ENCODE results near the gene TOX2. TPM values are rescaled to one million over a fixed set of nuclear protein-coding genes. Genes with fewer than 3 reads are reported as not detected.

The TOX2 gene
- total RNA-seq, 1 donor from 2014 or later = not detected

- Histone ChIP-seq H3K4me3 (ENCODE audit: low read length in 3 of 3) (no peak overlapping the region), H3K9me3 (ENCODE audit: control insufficient read depth in 3 of 3, low read length in 3 of 3) (no peaks in the 10 kb centered on the region), H3K36me3 (ENCODE audit: control insufficient read depth in 3 of 3, insufficient read depth in 3 of 3, low read length in 3 of 3) (no peaks in the 10 kb centered on the region), H3K27me3 (ENCODE audit: control insufficient read depth in 3 of 3, insufficient read depth in 3 of 3, low read length in 3 of 3) (no peaks in the 10 kb centered on the region), H3K4me1 (ENCODE audit: control insufficient read depth in 3 of 3, insufficient read depth in 3 of 3, low read length in 3 of 3) (no peaks in the 10 kb centered on the region), H3K27ac (ENCODE audit: low read depth, low read length) (no peak overlapping the region), H3K9ac (ENCODE audit: low read depth in 1 of 3, low read length in 3 of 3) (no peak overlapping the region)
Measured at GRCh38 chr20:43983359-43983758, 68.7 kb downstream of the TOX2 start.

- H3K36me3 ChIP-seq (ENCODE audit: control insufficient read depth in 3 of 3, insufficient read depth in 3 of 3, low read length in 3 of 3) = no peaks in the 10 kb centered on the region
- no peak overlapping the region for H3K9ac ChIP-seq (ENCODE audit: low read depth in 1 of 3, low read length in 3 of 3)
- no peak overlapping the region for H3K4me3 ChIP-seq (ENCODE audit: low read length in 3 of 3)
- no peaks in the 10 kb centered on the region for H3K27me3 ChIP-seq (ENCODE audit: control insufficient read depth in 3 of 3, insufficient read depth in 3 of 3, low read length in 3 of 3)
- H3K4me1 ChIP-seq (ENCODE audit: control insufficient read depth in 3 of 3, insufficient read depth in 3 of 3, low read length in 3 of 3) = no peaks in the 10 kb centered on the region
- H3K9me3 ChIP-seq (ENCODE audit: control insufficient read depth in 3 of 3, low read length in 3 of 3) = no peaks in the 10 kb centered on the region
- no peak overlapping the region for H3K27ac ChIP-seq (ENCODE audit: low read depth, low read length)
Measured at GRCh38 chr20:43983904-43984361, 69.3 kb downstream of the TOX2 start.

- Histone ChIP-seq H3K27me3 (ENCODE audit: control insufficient read depth in 3 of 3, insufficient read depth in 3 of 3, low read length in 3 of 3) (no peaks in the 10 kb centered on the region), H3K4me3 (ENCODE audit: low read length in 3 of 3) (no peak overlapping the region), H3K36me3 (ENCODE audit: control insufficient read depth in 3 of 3, insufficient read depth in 3 of 3, low read length in 3 of 3) (no peaks in the 10 kb centered on the region), H3K9me3 (ENCODE audit: control insufficient read depth in 3 of 3, low read length in 3 of 3) (no peaks in the 10 kb centered on the region), H3K4me1 (ENCODE audit: control insufficient read depth in 3 of 3, insufficient read depth in 3 of 3, low read length in 3 of 3) (no peaks in the 10 kb centered on the region), H3K9ac (ENCODE audit: low read depth in 1 of 3, low read length in 3 of 3) (no peak overlapping the region), H3K27ac (ENCODE audit: low read depth, low read length) (no peak overlapping the region)
Measured at GRCh38 chr20:43984587-43984986, 69.9 kb downstream of the TOX2 start.

- Histone ChIP-seq H3K4me1 (ENCODE audit: control insufficient read depth in 3 of 3, insufficient read depth in 3 of 3, low read length in 3 of 3) (no peaks in the 10 kb centered on the region), H3K9me3 (ENCODE audit: control insufficient read depth in 3 of 3, low read length in 3 of 3) (no peaks in the 10 kb centered on the region), H3K27me3 (ENCODE audit: control insufficient read depth in 3 of 3, insufficient read depth in 3 of 3, low read length in 3 of 3) (no peaks in the 10 kb centered on the region), H3K9ac (ENCODE audit: low read depth in 1 of 3, low read length in 3 of 3) (no peak overlapping the region), H3K27ac (ENCODE audit: low read depth, low read length) (no peak overlapping the region), H3K4me3 (ENCODE audit: low read length in 3 of 3) (no peak overlapping the region), H3K36me3 (ENCODE audit: control insufficient read depth in 3 of 3, insufficient read depth in 3 of 3, low read length in 3 of 3) (no peaks in the 10 kb centered on the region)
Measured at GRCh38 chr20:43985121-43985520, 70.5 kb downstream of the TOX2 start.

- Histone ChIP-seq H3K9me3 (ENCODE audit: control insufficient read depth in 3 of 3, low read length in 3 of 3) (no peaks in the 10 kb centered on the region), H3K4me3 (ENCODE audit: low read length in 3 of 3) (no peak overlapping the region), H3K27me3 (ENCODE audit: control insufficient read depth in 3 of 3, insufficient read depth in 3 of 3, low read length in 3 of 3) (no peaks in the 10 kb centered on the region), H3K36me3 (ENCODE audit: control insufficient read depth in 3 of 3, insufficient read depth in 3 of 3, low read length in 3 of 3) (no peaks in the 10 kb centered on the region), H3K9ac (ENCODE audit: low read depth in 1 of 3, low read length in 3 of 3) (no peak overlapping the region), H3K27ac (ENCODE audit: low read depth, low read length) (no peak overlapping the region), H3K4me1 (ENCODE audit: control insufficient read depth in 3 of 3, insufficient read depth in 3 of 3, low read length in 3 of 3) (no peaks in the 10 kb centered on the region)
Measured at GRCh38 chr20:43985608-43986316, 71.1 kb downstream of the TOX2 start.

GRCh38 chr20:43987018-43987417 is 72.4 kb downstream of the TOX2 start:
- no peak overlapping the region for H3K4me3 ChIP-seq (ENCODE audit: low read length in 3 of 3)
- no peak overlapping the region for H3K9ac ChIP-seq (ENCODE audit: low read depth in 1 of 3, low read length in 3 of 3)
- no peaks in the 10 kb centered on the region for H3K4me1 ChIP-seq (ENCODE audit: control insufficient read depth in 3 of 3, insufficient read depth in 3 of 3, low read length in 3 of 3)
- H3K27ac ChIP-seq (ENCODE audit: low read depth, low read length) = no peak overlapping the region
- no peaks in the 10 kb centered on the region for H3K9me3 ChIP-seq (ENCODE audit: control insufficient read depth in 3 of 3, low read length in 3 of 3)
- no peaks in the 10 kb centered on the region for H3K36me3 ChIP-seq (ENCODE audit: control insufficient read depth in 3 of 3, insufficient read depth in 3 of 3, low read length in 3 of 3)
- no peaks in the 10 kb centered on the region for H3K27me3 ChIP-seq (ENCODE audit: control insufficient read depth in 3 of 3, insufficient read depth in 3 of 3, low read length in 3 of 3)

GRCh38 chr20:43987531-43987930 is 72.9 kb downstream of the TOX2 start:
- Histone ChIP-seq H3K27me3 (ENCODE audit: control insufficient read depth in 3 of 3, insufficient read depth in 3 of 3, low read length in 3 of 3) (no peaks in the 10 kb centered on the region), H3K9me3 (ENCODE audit: control insufficient read depth in 3 of 3, low read length in 3 of 3) (no peaks in the 10 kb centered on the region), H3K4me3 (ENCODE audit: low read length in 3 of 3) (no peak overlapping the region), H3K9ac (ENCODE audit: low read depth in 1 of 3, low read length in 3 of 3) (no peak overlapping the region), H3K4me1 (ENCODE audit: control insufficient read depth in 3 of 3, insufficient read depth in 3 of 3, low read length in 3 of 3) (no peaks in the 10 kb centered on the region), H3K27ac (ENCODE audit: low read depth, low read length) (no peak overlapping the region), H3K36me3 (ENCODE audit: control insufficient read depth in 3 of 3, insufficient read depth in 3 of 3, low read length in 3 of 3) (no peaks in the 10 kb centered on the region)

- Histone ChIP-seq H3K27ac (ENCODE audit: low read depth, low read length) (no peak overlapping the region), H3K4me1 (ENCODE audit: control insufficient read depth in 3 of 3, insufficient read depth in 3 of 3, low read length in 3 of 3) (no peaks in the 10 kb centered on the region), H3K27me3 (ENCODE audit: control insufficient read depth in 3 of 3, insufficient read depth in 3 of 3, low read length in 3 of 3) (no peaks in the 10 kb centered on the region), H3K9ac (ENCODE audit: low read depth in 1 of 3, low read length in 3 of 3) (no peak overlapping the region), H3K4me3 (ENCODE audit: low read length in 3 of 3) (no peak overlapping the region), H3K9me3 (ENCODE audit: control insufficient read depth in 3 of 3, low read length in 3 of 3) (no peaks in the 10 kb centered on the region), H3K36me3 (ENCODE audit: control insufficient read depth in 3 of 3, insufficient read depth in 3 of 3, low read length in 3 of 3) (no peaks in the 10 kb centered on the region)
Measured at GRCh38 chr20:43988451-43988850, 73.8 kb downstream of the TOX2 start.

- Histone ChIP-seq H3K27me3 (ENCODE audit: control insufficient read depth in 3 of 3, insufficient read depth in 3 of 3, low read length in 3 of 3) (no peaks in the 10 kb centered on the region), H3K4me1 (ENCODE audit: control insufficient read depth in 3 of 3, insufficient read depth in 3 of 3, low read length in 3 of 3) (no peaks in the 10 kb centered on the region), H3K9me3 (ENCODE audit: control insufficient read depth in 3 of 3, low read length in 3 of 3) (no peaks in the 10 kb centered on the region), H3K9ac (ENCODE audit: low read depth in 1 of 3, low read length in 3 of 3) (no peak overlapping the region), H3K36me3 (ENCODE audit: control insufficient read depth in 3 of 3, insufficient read depth in 3 of 3, low read length in 3 of 3) (no peaks in the 10 kb centered on the region), H3K27ac (ENCODE audit: low read depth, low read length) (no peak overlapping the region), H3K4me3 (ENCODE audit: low read length in 3 of 3) (no peak overlapping the region)
Measured at GRCh38 chr20:43988867-43989266, 74.2 kb downstream of the TOX2 start.

GRCh38 chr20:43991261-43991660 is 76.6 kb downstream of the TOX2 start:
- H3K4me1 ChIP-seq (ENCODE audit: control insufficient read depth in 3 of 3, insufficient read depth in 3 of 3, low read length in 3 of 3) = no peaks in the 10 kb centered on the region
- no peaks in the 10 kb centered on the region for H3K9me3 ChIP-seq (ENCODE audit: control insufficient read depth in 3 of 3, low read length in 3 of 3)
- no peak overlapping the region for H3K9ac ChIP-seq (ENCODE audit: low read depth in 1 of 3, low read length in 3 of 3)
- H3K27me3 ChIP-seq (ENCODE audit: control insufficient read depth in 3 of 3, insufficient read depth in 3 of 3, low read length in 3 of 3) = no peaks in the 10 kb centered on the region
- no peak overlapping the region for H3K4me3 ChIP-seq (ENCODE audit: low read length in 3 of 3)
- no peak overlapping the region for H3K27ac ChIP-seq (ENCODE audit: low read depth, low read length)
- H3K36me3 ChIP-seq (ENCODE audit: control insufficient read depth in 3 of 3, insufficient read depth in 3 of 3, low read length in 3 of 3) = no peaks in the 10 kb centered on the region

Data from skeletal muscle tissue (tissue), 4 donors.